Glomerular visceral epithelial cell (primary cell): ENCODE results near the gene IL12RB1.

Source experiments
- DNase-seq: peaks from one replicate; pipeline ENCODE4 v3.0.0-alpha.2; 2016; ENCODE audit errors: extremely low spot score

Gene IL12RB1

GRCh38 chr19:18086590-18087138 is at the start of gene IL12RB1:
Gene IL12RB1, minus strand, starts transcription at chr19:18086934. Its CDS starts 111 bp downstream, at chr19:18086823.
- DNase-seq, result no peak

DNA sequence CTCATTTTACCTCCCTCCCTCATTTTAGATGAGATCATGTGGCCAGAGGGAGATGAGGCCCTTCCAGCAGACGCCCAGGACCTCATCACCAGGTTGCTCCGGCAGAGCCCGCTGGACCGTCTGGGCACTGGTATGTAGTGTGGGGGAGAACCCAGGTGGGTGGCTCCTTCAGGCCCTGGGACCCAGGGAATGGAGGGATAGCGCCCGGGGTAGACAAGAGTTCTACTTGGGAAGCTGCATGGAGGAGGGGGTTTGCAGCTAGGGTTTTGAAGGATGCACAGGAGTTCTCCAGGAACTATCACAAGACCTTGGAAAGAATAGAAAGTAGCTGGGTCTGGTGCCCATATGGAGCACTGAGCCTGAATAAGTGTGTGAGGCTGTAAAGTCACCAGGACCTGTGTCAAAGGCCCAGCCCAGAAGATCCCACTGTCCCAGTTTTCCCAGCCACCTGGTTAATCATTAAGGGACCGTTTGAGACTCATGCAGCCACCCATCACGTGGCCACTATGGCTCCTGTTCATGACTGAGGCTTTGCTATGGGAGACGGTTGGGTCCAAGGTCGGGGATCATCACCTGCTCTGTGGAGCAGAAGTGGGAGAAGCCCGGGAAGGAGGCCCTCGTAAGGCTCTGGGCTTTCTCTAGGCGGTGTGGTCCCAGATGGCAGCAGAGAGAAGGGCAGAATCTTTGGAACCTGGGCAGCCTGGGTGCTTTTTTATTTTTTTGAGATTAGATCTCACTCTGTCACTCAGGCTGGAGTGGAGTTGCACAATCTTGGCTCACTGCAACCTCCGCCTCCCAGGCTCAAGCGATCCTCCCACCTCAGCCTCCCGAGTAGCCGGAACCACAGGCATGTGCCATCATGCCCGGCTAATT is 49.2 kb upstream of the IL12RB1 start:
- DNase-seq, result peak; percentile 58

DNA sequence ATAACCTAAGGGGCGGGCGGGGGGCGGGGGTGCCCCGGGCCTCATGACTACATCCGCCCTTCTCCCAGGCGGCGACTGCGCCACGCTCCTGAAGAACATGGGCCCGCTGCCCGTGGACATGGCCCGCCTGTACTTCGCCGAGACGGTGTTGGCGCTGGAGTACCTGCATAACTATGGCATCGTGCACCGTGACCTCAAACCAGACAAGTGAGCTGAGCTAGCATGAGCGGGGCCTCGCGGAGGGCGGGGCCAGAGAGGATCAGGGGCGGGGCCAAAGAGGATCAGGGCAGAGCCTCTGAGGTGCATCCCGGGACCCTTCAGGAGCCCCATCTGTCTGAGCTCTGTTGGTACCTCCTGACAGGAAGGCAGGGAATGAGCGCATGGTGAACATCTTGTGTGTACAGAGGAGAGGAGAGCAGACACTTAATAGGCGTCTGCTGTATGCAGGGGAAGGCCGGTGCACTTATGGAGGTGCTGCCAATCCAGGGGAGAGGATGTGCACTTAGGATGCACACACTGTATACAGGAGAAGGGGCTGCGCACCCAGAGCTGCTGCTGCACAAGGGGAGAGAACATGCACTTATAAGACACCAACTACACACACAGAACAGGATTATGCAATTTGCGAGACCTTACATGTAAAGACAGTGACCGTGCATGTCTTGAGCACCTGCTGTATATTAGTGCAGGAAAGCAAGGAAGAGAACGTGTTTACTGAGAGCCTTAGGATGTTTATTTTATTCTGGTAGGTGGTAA is 45.3 kb upstream of the IL12RB1 start:
- no peak for DNase-seq

GRCh38 chr19:18130523-18131242 is 43.9 kb upstream of the IL12RB1 start:
- no peak for DNase-seq

DNA sequence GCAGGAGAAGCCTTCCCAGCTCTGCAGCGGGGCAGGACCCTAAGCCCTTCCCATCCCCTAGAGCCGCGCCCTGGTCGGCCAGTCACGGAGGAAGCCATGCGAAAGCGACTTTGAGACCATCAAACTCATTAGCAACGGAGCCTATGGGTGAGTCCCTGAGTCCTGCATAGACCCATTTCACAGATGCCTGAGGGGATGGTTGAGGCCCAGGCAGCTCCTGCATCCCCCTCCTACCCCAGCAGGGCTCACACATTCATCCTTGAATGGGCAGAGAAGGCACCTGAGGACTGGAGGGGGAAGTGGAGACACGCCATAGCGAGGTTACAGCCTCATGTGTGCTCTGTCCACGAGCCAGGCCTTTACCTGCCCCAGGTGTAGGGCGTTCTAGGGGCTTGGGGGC is 42.1 kb upstream of the IL12RB1 start:
- DNase-seq, result no peak

DNA sequence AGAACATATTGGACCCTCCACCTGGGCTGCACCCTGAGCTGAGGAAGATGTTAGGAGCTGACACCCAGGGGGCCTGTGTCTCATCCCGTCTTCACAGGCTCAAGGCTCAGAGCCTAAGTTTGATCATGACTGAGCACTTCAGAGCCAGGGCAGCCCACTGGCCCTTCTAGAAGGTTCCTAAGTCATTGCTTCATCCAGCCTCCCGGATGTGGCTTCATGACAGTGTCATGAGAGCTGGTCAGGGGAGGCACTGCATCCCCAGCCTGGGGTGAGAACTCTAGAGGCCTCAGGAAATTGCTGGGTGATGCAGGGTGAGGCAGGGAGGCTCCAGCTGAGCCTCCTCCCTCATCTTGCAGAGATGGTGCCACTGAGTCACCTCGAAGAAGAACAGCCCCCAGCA is 41.3 kb upstream of the IL12RB1 start:
- DNase-seq, result no peak

- no peak for DNase-seq
These were observed 39.4 kb upstream of the IL12RB1 start for GRCh38 chr19:18126097-18126496.

GRCh38 chr19:18123819-18124218 is 37.1 kb upstream of the IL12RB1 start:
- no peak for DNase-seq

DNA sequence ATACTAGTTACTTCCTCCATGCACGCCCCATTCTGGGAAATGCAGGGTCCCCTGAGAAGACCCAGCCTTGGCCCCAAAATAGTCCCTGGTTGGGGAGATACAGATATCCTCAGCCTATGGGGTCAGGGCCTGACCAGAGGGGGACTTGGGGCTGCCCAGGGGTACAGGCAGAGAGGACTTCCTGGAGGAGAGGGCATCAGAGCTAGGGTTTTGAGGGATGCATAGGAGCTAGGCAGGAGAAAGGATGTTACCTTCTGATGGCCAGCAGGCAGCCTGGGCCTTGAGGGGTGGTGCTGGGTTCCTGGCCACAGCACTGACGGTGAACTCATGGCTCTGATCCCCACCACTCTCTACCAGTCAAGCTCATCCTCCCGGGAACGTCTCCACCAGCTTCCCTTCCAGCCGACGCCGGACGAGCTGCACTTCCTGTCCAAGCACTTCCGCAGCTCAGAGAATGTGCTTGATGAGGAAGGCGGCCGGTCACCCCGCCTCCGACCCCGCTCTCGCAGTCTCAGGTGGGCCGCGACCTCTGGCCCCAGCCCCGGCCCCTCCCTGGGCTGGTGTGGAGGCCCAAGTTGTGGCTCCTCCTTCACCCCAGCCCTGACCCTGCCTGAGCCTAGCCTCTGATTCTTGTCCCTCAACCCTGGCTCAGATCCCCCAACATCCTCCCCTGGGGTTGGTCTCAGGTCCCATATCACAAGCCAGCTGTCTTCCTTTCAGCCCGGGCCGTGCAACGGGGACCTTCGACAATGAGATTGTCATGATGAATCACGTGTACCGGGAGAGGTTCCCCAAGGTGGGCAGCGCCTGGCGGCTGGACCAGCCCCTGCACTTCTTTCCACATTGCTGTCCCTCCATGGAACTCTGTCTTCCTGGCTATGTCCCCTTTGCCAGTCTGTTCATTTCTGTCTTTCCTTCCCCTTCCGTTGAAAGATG is 36.4 kb upstream of the IL12RB1 start:
- no peak for DNase-seq

GRCh38 chr19:18122424-18122823 is 35.7 kb upstream of the IL12RB1 start:
- DNase-seq, result no peak

DNA sequence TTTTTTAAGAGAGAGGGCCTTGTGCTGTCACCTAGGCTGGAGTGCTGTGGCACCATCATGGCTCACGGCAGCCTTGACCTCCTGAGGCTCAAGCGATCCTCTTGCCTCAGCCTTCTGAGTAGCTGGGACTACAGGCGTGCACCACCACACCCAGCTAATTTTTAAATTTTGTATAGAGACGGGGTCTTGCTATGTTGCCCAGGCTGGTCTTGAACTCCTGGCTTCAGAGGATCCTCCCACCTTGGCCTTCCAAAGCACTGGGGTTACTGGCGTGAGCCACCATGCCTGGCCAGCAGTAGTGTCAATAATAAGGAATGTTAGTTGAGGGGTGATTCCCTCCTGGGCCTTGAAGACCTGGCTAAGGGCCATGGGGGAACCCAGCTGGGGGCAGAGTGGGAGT is 34.4 kb upstream of the IL12RB1 start:
- no peak for DNase-seq

GRCh38 chr19:18120127-18120526 is 33.4 kb upstream of the IL12RB1 start:
- DNase-seq, result no peak

DNA sequence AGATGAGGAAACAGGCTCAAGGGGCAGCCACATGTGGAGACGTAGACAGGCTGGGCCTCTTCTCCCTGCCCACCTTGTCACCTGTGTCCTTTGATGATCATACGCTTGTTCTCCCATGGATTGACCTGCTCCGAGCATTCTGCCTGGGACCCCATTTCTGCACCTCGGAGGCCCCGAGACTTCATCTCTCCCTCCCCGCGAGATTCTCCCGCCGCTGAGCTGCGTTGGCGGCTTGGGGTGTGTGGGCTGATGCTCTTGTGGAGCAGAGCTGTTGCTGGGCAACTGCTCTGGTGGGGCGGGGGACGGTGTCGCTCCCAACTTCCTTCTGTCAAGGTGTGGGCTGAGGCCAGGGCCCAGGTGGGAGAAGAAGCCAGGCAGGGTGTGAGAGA is 33.0 kb upstream of the IL12RB1 start:
- no peak for DNase-seq

DNA sequence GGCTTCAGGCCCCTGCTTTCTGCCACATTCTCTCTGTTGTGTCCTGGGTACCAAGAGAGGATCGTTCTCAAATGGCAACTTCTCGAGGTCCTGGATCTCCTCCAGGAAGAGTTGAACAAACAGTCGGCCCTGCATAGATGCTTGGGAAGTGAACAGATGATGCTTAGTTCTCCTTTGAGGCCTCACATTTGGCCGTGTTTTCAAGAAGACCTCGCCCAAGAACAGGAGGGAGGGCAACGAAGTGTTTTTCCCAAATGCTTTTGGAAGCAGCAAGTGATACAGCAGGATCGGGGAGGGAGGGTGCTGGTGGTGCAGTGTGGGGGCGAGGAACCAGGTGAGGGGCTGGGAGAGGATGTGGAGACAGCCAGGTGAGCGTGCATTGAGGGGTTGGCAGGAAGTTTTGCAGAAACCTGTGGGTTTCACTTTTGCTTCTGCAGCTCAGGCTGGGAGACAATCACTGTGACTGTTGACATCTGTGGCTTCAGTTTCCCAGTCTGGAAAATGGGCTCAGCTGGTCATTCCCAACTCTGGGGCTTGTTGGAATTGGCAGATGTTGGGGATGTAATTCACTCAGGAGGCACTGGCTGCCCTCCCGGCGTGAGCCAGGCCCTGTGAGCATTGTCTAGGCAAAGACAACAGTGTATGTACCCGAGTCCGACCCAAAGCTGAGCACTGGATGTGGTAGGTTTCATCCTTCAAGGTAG is 32.4 kb upstream of the IL12RB1 start:
- DNase-seq, result no peak

DNA sequence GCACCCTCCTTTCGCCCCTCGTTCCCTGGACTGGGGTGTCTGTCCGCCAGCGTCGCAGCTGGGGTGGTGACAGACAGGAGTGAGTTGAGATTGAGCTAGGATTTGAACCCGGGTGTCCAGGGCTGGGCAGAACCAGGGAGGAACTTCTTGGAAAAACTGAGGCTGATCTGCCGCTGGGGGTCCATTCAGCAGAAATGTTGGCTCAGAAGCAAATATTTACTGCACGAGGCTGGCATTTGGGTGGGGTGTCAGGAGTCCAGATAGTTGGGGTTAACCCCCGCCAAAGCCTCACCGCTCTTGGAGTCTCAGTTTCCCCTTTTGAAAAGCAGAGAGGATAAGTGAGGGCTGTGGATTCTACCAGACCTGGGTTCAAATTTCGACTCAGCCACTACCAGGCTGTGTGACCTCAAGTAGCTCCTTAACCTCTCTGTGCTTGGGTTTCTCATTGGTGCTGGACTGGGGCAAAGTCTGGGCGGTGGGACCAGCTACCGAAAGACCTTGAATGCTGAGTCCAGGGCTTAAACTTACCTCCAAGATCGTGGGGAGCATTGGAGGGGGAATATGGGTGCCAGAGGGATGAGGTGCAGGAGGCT is 31.8 kb upstream of the IL12RB1 start:
- DNase-seq, result no peak

DNA sequence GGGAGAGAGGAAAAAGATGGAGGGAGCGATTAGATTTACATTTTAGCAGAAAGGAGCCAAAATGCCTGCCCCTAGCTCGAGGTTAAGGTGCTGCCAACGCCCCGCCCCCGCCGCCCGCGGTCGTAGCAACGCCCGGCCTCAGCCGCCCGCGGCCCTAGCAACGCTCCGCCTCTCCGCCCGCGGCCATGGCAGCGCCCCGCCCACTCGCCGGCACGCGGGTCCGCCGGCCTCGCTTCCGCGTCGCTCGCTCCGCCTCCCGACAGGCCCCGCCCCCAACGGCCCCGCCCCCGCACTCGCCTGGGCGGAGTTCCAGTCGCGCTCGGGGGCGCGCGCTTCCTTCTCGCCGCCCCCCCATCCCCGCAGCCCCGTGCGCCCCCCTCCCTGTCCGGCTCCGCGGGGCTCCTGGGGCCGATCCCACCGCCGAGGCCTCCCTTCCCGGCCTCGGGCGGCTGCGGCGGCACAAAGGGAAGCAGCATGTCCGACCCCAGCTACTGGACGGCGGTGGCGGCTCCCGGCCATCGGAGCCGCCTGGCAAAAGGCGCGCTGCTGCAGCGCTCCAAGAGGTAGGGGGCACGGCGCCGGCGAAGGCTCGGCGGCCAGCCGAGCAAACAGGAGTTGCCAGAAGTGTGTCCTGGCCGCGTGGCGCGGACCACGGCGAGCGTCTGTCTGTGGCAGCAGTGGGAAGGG is 31.1 kb upstream of the IL12RB1 start:
- peak; percentile 92 for DNase-seq

DNA sequence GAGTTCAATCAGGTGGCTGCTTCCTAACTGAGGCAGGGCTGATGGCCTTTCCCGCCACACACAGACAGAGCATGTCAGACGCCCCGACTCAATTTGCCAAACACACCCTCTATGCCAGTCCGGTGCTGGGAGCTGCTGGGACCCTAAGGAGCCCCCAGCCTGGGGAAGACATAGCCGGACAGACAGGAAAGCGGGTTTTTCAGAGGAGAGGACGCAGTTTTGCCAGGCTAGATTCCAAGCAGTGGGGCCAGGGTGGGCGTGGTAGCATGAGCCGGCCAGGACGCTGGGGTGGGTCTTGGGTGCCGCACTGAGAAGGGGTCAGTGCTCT is 30.6 kb upstream of the IL12RB1 start:
- DNase-seq, result no peak

GRCh38 chr19:18114483-18114882 is 27.7 kb upstream of the IL12RB1 start:
- no peak for DNase-seq

- no peak for DNase-seq
These were observed 27.1 kb upstream of the IL12RB1 start for GRCh38 chr19:18113827-18114226.
